Measurements from ENCODE around the gene GSX2.
"Not testable (repeated sequence)": the region's sequence is repeated elsewhere in the genome, so short reads cannot be mapped to it uniquely, and the experiment has no call there.

Gene GSX2

DNA sequence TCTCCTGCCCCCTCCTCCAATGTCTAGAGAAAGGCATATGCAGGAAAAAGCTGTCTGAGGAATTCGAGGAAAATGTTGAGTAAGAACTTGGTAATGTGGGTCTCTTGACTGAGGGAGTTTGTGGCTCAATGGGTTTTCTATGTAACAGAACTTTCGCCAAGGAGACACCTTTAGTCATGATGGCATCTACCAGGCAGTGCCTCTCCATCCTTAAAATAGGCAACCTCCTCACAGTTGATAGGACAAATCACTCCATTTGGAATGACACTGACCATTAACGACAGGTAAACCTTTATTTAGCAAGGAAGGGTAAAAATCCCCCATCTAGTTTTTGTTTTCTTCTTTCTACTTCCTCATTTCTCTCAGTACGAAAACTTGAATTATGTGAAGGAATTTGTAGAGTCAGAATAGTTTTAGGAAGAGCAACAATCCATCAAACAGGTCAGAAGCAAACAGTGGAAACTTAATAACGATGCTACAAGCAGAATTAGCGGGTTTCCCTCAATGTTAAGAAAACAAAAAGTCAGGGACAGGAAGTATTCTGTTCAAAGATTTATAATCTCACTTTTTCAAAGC is 2.7 kb downstream of the GSX2 start:
- no peak for DNase-seq (ENCODE audit: low read depth in 3 of 3, low spot score in 1 of 3)

DNA sequence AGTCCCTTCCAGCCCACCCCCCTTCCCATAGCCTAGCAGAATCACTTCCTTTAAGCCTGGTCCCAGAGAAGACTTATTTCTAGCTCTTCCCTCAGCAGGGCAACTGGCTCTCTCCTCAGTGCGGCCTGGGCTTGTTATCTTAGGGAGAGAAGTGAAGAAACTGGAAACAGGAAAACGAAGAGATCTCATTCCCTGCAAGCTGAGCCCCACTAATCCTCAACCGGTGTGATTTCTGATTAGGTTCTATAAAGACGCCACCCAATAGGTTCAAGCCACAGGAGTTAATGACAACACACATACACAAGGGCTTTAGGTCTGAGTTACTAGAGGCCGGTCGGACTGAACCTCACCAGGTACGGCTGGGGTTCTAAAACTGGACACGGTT is 3.2 kb downstream of the GSX2 start:
- DNase-seq (ENCODE audit: low read depth in 3 of 3, low spot score in 1 of 3): no peak

DNA sequence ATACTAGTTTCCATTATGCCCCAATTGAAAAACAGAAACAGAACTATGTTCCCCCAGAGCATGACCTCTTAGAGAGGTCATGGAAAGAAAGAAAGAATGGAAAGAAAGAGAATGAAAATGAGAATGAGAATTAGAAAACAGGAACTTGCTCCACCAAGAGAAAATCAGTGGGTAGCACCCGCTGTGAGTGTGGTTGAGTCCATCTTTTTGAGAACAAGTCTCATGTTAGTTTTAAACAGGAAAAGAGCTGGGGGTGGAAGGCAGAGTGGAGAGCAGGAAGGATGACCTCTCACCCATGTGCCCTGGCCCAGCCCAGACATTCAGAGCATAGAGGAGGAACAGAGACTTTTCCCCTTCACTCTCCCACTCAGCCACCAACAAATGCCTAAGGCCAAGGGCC is 4.9 kb downstream of the GSX2 start:
- no peak for DNase-seq (ENCODE audit: low read depth in 3 of 3, low spot score in 1 of 3)

DNA sequence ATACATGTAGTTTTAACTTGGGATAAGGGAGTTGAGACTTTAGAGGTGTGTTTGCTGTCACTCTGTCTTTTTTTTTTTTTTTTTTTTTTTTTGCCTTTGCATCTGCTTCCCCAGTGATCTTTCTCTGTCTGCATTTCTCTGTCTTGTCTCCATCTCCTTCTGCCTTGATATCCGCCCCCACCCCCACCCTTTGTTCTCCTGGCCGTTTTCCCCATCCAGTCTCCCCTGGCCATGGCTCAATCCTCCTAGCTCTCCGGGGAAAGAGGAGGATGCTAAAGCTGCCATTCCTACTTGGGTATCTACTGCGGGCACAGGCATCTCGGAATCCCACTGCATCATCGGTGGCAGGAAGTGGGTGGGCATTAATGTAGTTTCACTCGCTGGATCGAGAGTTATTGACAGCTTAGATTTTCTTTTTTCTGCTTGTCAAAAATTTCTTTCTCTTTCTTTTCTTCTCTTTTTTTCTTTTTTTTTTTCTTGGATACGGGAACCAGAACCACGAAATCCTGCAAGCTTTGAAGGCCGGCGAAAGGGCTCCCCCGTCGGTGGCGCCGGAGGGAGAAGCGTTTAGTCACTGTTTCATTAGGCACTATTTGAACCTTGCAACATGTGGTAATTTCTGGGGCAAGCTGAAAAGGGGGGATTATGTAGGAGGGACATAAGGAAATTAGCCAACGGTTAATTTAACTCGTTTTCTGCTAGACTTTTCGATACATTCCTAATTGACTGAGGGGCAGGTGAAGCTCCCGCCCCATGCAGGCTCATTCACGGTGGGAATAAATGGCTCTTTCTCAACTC is 8.2 kb downstream of the GSX2 start:
- no peak for DNase-seq (ENCODE audit: low read depth in 3 of 3, low spot score in 1 of 3)

DNA sequence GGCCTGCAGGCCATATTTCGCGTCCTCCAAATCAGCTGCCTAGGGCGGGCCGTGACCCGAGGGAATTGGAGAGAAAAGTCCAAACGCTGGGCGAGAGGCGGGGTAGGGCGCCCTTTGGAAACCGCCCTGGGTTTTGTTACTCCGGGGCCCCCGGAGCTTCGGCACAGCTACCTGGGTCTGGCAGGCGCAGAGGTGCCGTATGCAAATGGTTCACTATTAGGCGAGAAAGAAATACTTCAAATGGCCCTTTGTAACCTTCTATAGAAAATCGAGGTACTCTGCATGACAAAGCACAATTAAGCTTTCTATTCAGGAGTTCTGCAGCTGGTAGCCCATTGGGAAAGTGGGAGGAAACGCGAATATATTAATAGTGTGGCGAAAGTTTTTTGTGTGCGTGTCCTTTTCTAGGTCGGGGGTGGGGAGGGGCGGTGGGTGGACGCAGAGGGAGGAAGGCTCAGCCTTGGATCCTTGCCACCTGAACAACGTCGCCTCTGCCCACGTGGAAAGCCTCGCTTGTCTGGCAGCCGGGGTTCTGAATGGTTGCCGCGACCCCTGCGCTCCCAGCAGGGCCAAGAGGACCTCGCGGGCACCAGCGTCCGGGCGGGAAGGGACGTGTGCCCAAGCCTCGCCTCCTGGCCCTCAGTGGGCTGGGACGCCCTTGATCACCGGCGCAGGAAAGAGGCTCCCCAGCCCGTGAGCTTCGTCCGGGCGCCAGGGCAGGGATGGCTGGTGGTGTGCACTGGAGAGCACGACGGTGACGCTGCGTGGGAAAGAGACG is 9.5 kb downstream of the GSX2 start:
- no peak for DNase-seq (ENCODE audit: low read depth in 3 of 3, low spot score in 1 of 3)

DNA sequence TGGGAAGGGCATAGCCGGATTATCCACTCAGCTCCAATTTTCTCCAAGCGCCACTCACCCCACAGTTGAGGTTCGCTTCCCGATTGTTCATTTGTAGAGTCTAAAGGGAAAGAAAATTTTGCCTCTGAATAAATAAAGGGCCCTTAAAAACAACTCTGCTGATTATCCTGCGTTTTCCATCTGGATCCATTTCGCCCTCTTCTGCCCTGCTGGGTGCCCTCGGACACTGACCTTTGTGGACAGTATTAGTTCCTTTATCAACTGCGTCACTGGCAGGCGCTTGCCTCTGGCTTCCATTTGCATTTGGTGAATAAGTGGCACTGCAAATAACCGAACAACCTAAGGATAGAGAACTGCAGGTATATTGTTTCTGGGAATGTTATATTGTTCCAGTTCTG is 10.1 kb downstream of the GSX2 start:
- no peak for DNase-seq (ENCODE audit: low read depth in 3 of 3, low spot score in 1 of 3)

DNA sequence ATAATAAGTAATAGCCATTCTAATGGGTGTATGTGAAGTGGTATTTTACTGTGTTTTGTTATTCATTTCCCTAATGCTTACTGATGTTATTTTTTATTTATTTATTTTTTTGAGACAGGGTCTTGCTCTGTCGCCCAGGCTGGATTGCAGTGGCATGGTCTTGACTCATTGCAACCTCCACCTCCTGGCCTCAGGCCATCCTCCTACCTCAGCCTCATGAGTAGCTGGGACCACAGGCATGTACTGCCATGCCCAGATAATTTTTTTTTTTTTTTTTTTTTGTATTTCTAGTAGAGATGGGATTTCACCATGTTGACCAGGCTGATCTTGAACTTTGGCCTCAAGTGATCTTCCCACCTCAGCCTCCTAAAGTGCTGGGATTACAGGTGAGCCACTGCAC is 13.2 kb downstream of the GSX2 start:
- not testable (repeated sequence) for DNase-seq (ENCODE audit: low read depth in 3 of 3, low spot score in 1 of 3)

DNA sequence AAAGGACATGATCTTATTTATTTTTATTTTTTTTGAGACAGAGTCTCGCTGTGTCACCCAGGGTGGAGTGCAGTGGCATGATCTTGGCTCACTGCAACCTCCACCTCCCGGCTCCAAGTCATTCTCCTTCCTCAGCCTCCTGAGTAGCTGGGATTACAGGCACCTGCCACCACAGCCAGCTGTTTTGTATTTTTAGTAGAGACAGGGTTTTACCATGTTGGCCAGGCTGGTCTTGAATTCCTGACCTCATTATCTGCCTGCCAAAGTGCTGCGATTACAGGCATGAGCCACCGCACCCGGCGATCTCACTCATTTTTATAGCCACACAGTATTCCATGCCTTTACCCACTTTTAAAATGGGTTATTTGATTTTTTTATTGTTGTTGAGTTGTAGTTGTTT is 16.3 kb downstream of the GSX2 start:
- not testable (repeated sequence) for DNase-seq (ENCODE audit: low read depth in 3 of 3, low spot score in 1 of 3)

DNA sequence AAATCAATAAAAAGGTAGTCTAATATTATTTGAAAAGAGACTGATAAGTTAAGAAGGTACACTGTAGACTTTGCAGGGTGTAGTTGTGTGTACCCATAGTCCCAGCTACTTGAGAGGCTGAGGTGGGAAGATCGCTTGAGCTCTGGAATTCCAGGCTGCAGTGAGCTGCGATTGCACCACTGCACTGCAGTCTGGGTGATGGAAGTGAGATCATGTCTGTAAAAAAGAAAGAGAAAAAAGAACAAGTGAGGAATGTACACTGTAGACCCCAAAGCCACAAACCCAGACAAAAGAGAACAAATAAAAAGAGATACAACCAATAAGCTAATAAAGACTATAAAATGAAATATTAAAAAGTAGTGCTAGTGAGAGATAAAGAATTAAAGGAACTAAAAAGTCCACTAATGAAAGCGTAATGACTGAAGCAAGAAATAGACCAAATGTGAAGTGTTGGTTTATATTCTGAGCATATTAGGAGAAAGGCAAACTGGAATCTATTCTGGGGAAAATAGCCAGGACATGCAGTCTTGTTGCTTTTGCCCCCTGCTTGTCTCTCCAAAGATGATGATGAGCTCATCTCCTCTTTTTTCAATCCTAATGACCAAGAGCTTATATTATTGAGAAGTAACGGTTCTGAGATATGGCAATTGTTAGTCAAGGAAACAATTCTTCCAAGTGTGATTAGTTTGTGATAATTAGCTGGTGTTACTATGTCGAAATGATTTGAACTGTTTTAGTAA is 19.1 kb downstream of the GSX2 start:
- DNase-seq (ENCODE audit: low read depth in 3 of 3, low spot score in 1 of 3): no peak

DNA sequence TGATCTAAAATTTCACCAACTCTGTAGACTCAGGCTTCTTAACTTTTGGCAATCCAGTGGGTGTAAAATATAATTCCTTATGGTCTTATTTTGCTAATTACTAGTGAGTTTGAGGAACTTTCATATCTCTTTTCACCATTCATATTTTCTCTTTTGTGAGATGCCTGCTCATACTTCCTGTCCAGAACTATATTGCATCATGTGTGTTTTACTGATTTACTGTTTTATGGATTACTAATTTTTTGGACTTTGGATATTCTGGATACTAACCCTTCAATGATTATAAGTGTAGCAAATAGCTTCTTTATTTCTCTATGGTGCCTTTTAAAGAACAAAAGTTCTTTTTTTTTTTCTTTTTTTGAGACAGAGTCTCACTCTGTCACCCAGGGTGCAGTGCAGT is 20.6 kb downstream of the GSX2 start:
- no peak for DNase-seq (ENCODE audit: low read depth in 3 of 3, low spot score in 1 of 3)

DNA sequence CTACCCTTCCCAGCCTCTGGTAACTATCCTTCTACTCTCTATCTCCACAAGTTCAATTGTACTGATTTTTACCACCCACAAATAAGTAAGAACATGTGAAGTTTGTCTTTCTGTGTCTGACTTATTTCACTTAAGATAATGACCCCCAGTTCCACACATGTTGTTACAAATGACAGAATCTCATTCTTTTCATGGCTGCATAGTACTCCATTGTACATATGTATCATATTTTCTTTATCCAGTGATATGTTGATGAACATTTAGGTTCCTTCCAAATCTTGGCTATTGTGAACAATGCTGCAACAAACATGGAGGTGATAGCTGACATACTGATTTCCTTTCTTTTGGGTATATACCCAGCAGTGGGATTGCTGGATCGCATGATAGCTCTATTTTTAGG is 27.7 kb downstream of the GSX2 start:
- no peak for DNase-seq (ENCODE audit: low read depth in 3 of 3, low spot score in 1 of 3)

DNA sequence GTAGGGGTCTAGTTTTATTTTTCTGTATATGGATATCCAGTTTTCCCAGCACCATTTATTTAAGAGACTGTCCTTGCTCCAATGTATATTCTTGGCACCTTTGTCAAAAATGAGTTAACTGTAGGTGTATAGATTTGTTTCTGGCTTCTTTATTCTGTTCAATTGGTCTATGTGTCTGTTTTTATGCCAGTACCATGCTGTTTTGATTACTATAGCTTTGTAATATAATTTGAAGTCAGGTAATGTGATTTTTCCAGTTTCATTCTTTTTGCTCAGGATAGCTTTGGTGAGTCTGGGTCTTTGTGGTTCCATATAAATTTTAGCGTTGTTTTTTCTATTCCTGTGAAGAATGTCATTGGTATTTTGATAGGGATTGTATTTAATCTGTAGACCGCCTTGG is 28.7 kb downstream of the GSX2 start:
- DNase-seq (ENCODE audit: low read depth in 3 of 3, low spot score in 1 of 3): not testable (repeated sequence)

DNA sequence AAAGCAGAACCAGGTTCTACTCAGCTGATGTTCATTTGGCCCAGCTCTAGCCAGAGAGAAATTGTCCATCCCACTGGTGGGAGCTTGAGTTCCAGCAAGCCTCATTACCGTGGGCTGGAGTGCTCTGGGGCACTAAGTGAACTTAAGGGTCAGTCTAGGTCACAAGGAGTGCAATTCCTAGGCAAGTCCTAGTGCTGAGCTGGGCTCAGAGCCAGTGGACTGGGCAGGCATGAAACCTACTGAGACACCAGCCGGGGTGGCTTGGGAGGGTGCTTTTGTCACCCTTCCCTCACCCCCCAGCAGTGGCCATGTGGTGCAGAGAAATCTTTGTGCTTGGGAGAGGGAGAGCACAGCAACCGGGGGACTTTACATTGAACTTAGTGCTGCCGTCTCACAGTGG is 39.4 kb downstream of the GSX2 start:
- no peak for DNase-seq (ENCODE audit: low read depth in 3 of 3, low spot score in 1 of 3)

DNA sequence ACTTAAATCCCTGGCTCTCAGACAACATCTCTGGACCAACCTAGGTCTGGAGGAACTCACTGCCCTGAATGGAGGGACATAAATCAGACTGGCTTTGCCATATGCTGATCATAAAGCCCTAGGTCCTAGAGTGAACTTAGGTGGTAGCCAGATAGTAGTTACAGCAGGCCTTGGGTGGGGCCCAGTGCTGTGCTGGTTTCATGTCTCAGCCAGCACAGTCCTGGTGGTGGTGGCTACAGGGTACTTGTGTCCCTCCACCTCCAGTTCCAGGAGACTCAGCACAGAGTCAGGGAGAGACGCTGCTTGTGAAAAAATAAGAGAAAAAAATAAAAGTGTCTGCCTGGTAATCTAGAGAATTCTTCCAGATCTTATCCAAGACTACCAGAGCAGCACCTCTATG is 40.3 kb downstream of the GSX2 start:
- DNase-seq (ENCODE audit: low read depth in 3 of 3, low spot score in 1 of 3): no peak

DNA sequence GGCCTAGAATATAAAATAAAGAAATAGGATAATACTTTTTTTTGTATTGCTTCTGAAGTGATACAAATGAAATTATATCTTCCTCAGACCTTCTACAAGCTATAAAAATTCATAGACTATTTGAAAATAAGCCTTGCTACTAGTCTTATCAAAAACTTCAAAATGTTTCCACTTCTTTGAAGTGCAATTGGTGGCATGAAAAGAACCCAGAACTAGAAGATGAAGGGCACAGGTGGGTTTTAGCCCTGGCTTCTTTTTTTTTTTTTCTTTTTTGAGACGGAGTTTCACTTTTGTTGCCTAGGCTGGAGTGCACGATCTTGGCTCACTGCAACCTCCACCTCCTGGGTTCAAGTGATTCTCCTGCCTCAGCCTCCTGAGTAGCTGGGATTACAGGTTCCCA is 44.2 kb downstream of the GSX2 start:
- no peak for DNase-seq (ENCODE audit: low read depth in 3 of 3, low spot score in 1 of 3)

DNA sequence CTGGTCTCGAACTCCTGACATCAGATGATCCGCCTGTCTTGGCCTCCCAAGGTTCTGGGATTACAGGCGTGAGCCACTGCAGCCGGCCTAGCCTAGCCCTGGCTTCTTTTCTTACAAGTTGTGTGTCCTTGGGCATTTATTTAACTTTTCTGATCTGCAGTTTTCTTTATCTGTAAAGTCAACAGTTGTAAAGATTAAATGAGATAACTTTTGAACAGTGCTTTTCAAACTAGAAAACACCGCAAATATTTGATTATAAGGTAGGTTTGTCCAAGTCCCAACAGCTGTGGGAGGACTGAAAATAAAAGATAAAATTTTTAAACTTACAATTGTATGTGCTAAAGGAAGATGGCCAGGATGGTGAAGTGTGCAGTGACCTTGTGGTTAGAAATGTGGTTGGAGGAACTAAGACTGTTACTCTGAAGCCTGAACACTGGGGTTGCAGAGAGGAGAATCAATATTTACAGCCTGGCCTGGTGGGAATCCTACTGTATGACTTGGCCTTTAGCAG is 44.8 kb downstream of the GSX2 start:
- DNase-seq (ENCODE audit: low read depth in 3 of 3, low spot score in 1 of 3): no peak

DNA sequence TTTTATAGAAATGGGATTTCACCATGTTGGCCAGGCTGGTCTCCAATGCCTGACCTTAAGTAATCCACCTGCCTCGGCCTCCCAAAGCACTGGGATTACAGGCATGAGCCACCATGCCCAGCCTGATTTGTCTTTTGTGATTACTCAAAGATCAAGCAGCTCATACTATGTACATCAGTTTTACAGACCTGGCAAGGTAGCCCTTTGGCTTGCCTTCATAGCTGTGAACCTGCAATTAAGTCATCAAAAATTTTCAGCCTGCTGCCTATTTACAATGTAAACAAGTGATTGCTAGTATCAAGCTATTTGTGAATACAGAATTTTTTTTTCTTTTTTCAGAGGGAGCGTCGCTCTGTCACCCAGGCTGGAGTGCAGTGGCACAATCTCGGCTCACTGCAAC is 46.2 kb downstream of the GSX2 start:
- no peak for DNase-seq (ENCODE audit: low read depth in 3 of 3, low spot score in 1 of 3)

DNA sequence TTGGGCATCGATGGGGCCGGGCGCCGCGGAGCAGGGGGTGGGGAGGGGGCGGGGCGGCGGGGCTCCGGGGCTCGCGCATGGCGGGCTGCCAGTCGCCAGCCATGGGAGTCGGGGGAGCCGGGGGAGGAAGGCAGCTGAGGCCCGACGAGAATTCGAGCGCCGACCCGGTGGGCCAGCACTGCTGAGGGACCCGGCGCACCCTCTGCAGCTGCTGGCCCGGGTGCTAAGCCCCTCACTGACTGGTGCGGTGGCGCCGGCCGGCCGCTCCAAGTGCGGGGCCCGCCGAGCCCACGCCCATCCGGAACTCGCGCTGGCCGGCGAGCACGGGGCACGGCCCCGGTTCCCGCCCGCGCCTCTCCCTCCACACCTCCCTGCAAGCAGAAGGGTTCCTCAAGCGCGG is 49.4 kb downstream of the GSX2 start:
- DNase-seq (ENCODE audit: low read depth in 3 of 3, low spot score in 1 of 3): no peak

Measured in stimulated activated CD4-positive, alpha-beta T cell treated with anti-CD3 and anti-CD28 coated beads, TNF-alpha, amount 100 ng/mL, for 1 hour (primary cell).